LNCAP (cell line): ENCODE results near the gene MARK4.

Experiments
- TF ChIP-seq, protein P1 (sequence below): fragments of 450-650 bp; IDR thresholded peaks from 2 replicates; pipeline ENCODE4 v1.5.1; 2017; ENCODE audit warnings: mild to moderate bottlenecking

MARK4 gene

DNA sequence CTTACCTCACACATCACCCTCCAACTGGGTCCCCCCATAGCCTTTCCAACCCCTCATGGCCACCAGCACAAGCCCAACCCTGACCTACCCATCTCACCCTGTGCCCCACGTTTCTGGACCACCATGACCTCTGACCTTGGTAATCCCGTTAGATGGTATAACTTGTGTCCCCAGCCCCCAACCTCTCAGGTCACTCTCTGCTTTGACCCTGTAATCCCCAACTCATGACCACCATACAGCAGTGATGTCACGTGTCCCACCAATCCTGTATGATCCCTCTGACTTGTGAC is 98.0 kb downstream of the MARK4 start:
- TF ChIP-seq, protein P1, sequence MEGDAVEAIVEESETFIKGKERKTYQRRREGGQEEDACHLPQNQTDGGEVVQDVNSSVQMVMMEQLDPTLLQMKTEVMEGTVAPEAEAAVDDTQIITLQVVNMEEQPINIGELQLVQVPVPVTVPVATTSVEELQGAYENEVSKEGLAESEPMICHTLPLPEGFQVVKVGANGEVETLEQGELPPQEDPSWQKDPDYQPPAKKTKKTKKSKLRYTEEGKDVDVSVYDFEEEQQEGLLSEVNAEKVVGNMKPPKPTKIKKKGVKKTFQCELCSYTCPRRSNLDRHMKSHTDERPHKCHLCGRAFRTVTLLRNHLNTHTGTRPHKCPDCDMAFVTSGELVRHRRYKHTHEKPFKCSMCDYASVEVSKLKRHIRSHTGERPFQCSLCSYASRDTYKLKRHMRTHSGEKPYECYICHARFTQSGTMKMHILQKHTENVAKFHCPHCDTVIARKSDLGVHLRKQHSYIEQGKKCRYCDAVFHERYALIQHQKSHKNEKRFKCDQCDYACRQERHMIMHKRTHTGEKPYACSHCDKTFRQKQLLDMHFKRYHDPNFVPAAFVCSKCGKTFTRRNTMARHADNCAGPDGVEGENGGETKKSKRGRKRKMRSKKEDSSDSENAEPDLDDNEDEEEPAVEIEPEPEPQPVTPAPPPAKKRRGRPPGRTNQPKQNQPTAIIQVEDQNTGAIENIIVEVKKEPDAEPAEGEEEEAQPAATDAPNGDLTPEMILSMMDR: no peak

DNA sequence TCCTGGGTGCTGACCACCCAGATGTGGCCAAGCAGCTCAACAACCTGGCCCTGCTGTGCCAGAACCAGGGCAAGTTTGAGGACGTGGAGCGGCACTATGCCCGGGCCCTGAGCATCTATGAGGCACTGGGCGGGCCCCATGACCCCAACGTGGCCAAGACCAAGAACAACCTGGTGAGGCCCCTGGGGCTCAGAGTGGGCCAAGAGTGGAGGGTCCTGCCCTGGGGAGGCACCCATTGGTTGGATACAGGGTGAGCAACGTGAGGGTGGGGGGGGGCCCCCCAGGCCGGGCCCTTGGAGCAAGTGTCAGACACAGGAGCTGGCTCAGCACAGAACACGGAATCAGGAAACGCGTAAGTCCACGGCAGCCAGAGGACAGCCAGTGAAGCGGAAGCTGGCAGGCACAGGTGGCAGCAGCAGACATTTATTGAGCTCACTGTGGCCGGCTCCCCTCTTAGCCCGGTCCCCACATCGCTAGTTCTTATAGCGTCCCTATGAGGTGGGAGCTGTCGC is 98.4 kb downstream of the MARK4 start:
- TF ChIP-seq, protein P1: no peak

DNA sequence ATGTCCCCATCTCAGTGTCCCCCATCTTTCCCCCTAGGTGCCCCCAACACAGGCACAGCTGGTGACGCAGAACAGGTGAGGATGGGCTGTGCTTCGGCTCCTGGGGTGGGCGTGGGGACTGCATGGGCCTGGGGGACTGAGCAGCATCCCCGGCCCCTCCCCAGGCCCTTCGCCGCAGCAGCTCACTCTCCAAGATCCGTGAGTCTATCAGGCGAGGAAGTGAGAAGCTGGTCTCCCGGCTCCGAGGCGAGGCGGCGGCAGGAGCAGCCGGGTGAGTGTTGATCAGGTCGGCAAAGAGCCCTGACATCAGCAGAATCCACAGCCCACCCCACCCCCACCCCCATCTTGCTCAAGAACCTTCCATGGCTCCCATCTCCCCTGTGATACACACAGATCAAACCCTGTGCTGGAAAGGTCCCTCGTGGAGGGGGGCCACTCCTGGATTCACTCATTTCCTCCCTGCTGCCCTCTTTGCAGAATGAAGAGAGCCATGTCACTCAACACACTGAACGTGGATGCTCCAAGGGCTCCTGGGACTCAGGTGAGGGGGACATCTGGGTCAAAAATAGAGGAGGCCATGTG is 99.5 kb downstream of the MARK4 start:
- TF ChIP-seq, protein P1: no peak

DNA sequence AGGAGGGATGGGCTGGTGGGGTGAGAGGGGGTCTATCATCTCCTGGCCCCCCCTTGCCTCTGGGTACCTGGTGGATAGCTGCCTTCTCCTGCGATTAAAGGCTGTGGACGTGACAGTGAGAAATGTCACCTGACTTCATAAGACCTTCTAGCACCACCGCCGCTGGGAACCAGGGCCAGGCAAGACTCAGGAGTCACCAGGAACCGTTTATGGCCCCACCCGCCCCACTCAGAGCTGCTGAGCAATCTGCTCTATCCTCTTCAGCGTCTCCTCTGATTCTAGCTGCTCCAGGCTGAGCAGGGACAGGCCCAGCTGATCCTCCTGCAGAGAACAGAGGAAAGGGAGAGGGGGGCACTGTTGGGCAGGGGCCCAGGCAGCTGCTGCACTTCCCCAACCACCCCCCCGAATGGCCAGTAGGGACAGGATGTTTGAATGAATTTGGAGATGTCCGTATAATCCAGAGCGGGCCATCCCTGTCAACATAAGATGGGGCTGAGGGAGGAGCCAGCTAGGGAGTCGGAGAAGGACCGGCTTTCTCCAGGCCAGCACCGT is 100.4 kb downstream of the MARK4 start:
- TF ChIP-seq, protein P1: no peak

DNA sequence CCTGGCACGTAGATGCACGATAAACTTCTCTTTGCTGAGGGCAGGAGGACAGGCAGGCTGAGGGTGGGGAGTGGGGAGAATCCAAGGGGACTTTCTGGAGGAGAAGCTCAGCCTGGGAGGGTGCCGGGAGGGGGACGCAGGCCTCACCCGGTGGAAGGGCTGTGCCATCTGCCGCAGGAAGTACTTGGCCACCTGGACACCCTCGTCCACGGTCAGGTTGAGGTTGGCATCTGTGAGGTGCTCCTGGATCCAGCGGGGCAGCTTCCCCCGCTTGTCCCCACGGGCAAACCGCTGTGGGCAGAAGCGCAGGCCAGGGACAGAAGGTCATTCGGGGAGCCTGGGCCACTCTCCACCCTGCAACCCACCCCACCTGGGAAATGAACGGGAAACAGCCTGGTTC is 101.0 kb downstream of the MARK4 start:
- TF ChIP-seq, protein P1: no peak

DNA sequence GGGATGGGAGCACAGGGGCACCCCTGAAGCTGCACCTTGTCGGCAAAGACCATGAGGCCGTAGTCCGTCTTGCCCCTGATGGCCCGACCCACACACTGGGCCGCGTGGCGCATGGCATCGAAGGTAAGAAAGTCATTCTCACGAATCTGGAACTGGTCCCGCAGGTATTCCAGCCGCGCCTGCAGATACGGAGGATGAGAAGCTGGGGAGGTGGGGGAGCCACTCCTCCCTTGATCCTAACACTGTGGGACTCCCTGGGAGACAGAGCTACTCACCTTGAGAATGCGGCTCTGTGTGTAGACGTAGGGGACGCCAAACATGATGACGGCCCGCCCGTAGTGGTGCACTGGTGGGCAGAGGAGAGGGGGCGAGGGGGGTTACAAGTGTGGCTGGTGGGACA is 101.4 kb downstream of the MARK4 start:
- TF ChIP-seq, protein P1: no peak

DNA sequence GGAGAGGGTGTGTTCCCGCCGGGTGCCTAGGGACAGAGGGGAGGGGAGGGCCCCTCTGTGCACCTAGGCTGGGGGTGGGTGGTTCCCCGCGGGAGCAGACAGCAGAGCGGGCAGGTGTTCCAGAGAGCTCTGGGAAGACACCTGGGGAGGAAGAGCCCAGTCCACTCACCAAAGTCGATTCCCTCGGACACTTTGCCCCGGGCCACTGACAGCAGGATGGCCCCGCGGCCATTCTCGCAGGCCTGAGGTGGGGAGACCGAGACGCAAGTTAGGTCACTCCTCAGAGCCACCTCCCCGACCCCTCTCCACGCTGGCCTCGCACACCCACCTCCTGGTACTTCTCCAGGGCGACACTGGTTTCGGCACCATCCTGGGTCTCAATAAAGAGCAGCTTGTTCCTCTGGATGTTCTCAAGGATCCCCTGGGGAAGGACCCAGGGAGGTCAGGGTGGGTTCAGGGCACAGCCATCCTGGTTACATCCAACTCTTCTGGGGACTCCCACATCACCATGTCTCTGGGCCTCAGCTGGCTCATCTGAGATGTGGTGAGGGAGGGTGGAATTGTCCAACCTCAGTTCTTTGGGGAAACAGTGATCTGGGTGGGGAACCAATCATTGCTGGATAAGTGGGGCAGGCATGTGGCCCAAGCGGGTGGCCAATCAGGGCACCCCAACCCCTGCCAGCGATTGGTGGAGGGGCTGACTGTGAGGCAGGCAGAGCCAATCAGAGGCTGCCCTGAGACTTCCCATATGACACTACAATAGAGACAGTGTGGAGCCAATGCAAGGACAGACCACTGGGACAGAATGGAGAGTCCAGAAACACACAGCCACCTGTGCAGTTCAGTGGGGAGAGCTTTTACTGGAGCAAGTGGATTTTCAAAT is 102.1 kb downstream of the MARK4 start:
- TF ChIP-seq, protein P1: no peak
